ENCODE measurements around the gene RBP3.

RBP3 gene

GRCh38 chr10:47344996-47345870, 2.9 kb upstream of the RBP3 start:
- Histone ChIP-seq H3K4me2 (no peak overlapping the region), H2AFZ (ENCODE audit: low read depth) (no peak overlapping the region), H4K20me1 (ENCODE audit: insufficient read depth) (no peaks in the 10 kb centered on the region), H3K4me3 (IDR thresholded peaks at IDR 0.05; ENCODE audit: insufficient read depth, low read depth, low read length) (no peak overlapping the region), H3K4me1 (ENCODE audit: low read depth, poor library complexity, severe bottlenecking) (no peaks in the 10 kb centered on the region), H3K9ac (no peak overlapping the region), H3K36me3 (ENCODE audit: insufficient read depth) (no peaks in the 10 kb centered on the region), H3K79me2 (ENCODE audit: insufficient read depth, low read depth) (no peaks in the 10 kb centered on the region), H3K27ac (no peak overlapping the region), H3K27me3 (ENCODE audit: insufficient read depth, low read depth) (no peaks in the 10 kb centered on the region)
- TF ChIP-seq CTCF (conservative IDR thresholded peaks at IDR 0.05; ENCODE audit: low read depth, low read length): no peak

DNA sequence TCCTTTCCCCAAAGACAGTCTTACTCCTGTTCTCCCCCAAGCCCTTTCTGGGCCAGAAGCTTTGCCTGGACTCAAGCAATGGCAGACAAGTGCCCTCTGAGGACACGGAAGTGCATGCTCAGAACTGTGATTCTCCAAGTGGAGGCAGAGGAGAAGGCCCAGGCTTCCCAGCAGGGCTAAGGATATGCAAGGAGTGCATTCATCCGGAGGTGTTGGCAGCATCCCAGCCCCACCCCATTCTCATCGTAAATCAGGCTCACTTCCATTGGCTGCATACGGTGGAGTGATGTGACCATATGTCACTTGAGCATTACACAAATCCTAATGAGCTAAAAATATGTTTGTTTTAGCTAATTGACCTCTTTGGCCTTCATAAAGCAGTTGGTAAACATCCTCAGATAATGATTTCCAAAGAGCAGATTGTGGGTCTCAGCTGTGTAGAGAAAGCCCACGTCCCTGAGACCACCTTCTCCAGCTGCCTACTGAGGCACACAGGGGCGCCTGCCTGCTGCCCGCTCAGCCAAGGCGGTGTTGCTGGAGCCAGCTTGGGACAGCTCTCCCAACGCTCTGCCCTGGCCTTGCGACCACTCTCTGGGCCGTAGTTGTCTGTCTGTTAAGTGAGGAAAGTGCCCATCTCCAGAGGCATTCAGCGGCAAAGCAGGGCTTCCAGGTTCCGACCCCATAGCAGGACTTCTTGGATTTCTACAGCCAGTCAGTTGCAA, 1.4 kb upstream of the RBP3 start:
- H3K4me1 ChIP-seq (ENCODE audit: low read depth, poor library complexity, severe bottlenecking): no peaks in the 10 kb centered on the region
- no peak overlapping the region for H3K4me2 ChIP-seq
- H4K20me1 ChIP-seq (ENCODE audit: insufficient read depth): no peaks in the 10 kb centered on the region
- no peak overlapping the region for H3K9ac ChIP-seq
- H2AFZ ChIP-seq (ENCODE audit: low read depth): no peak overlapping the region
- TF ChIP-seq CTCF (conservative IDR thresholded peaks at IDR 0.05; ENCODE audit: low read depth, low read length): no peak
- H3K79me2 ChIP-seq (ENCODE audit: insufficient read depth, low read depth): no peaks in the 10 kb centered on the region
- H3K4me3 ChIP-seq (IDR thresholded peaks at IDR 0.05; ENCODE audit: insufficient read depth, low read depth, low read length): no peak overlapping the region
- no peaks in the 10 kb centered on the region for H3K27me3 ChIP-seq (ENCODE audit: insufficient read depth, low read depth)
- no peaks in the 10 kb centered on the region for H3K36me3 ChIP-seq (ENCODE audit: insufficient read depth)
- no peak overlapping the region for H3K27ac ChIP-seq

DNA sequence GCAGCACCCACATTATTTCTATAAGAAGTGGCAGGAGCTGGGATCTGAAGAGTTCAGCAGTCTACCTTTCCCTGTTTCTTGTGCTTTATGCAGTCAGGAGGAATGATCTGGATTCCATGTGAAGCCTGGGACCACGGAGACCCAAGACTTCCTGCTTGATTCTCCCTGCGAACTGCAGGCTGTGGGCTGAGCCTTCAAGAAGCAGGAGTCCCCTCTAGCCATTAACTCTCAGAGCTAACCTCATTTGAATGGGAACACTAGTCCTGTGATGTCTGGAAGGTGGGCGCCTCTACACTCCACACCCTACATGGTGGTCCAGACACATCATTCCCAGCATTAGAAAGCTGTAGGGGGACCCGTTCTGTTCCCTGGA, 874 bp upstream of the RBP3 start:
- Histone ChIP-seq H4K20me1 (ENCODE audit: insufficient read depth) (no peaks in the 10 kb centered on the region), H3K4me3 (IDR thresholded peaks at IDR 0.05; ENCODE audit: insufficient read depth, low read depth, low read length) (no peak overlapping the region), H3K27ac (no peak overlapping the region), H3K9ac (no peak overlapping the region), H2AFZ (ENCODE audit: low read depth) (no peak overlapping the region), H3K79me2 (ENCODE audit: insufficient read depth, low read depth) (no peaks in the 10 kb centered on the region), H3K27me3 (ENCODE audit: insufficient read depth, low read depth) (no peaks in the 10 kb centered on the region), H3K36me3 (ENCODE audit: insufficient read depth) (no peaks in the 10 kb centered on the region), H3K4me1 (ENCODE audit: low read depth, poor library complexity, severe bottlenecking) (no peaks in the 10 kb centered on the region), H3K4me2 (no peak overlapping the region)
- no peak for TF ChIP-seq CTCF (conservative IDR thresholded peaks at IDR 0.05; ENCODE audit: low read depth, low read length)

DNA sequence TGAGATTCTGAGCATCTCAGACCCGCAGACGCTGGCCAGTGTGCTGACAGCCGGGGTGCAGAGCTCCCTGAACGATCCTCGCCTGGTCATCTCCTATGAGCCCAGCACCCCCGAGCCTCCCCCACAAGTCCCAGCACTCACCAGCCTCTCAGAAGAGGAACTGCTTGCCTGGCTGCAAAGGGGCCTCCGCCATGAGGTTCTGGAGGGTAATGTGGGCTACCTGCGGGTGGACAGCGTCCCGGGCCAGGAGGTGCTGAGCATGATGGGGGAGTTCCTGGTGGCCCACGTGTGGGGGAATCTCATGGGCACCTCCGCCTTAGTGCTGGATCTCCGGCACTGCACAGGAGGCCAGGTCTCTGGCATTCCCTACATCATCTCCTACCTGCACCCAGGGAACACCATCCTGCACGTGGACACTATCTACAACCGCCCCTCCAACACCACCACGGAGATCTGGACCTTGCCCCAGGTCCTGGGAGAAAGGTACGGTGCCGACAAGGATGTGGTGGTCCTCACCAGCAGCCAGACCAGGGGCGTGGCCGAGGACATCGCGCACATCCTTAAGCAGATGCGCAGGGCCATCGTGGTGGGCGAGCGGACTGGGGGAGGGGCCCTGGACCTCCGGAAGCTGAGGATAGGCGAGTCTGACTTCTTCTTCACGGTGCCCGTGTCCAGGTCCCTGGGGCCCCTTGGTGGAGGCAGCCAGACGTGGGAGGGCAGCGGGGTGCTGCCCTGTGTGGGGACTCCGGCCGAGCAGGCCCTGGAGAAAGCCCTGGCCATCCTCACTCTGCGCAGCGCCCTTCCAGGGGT, 703 bp downstream of the RBP3 start:
- Histone ChIP-seq H3K79me2 (ENCODE audit: insufficient read depth, low read depth) (no peaks in the 10 kb centered on the region), H3K4me3 (IDR thresholded peaks at IDR 0.05; ENCODE audit: insufficient read depth, low read depth, low read length) (no peak overlapping the region), H3K36me3 (ENCODE audit: insufficient read depth) (no peaks in the 10 kb centered on the region), H3K27me3 (ENCODE audit: insufficient read depth, low read depth) (no peaks in the 10 kb centered on the region), H2AFZ (ENCODE audit: low read depth) (no peak overlapping the region), H3K4me1 (ENCODE audit: low read depth, poor library complexity, severe bottlenecking) (no peaks in the 10 kb centered on the region), H4K20me1 (ENCODE audit: insufficient read depth) (no peaks in the 10 kb centered on the region), H3K9ac (no peak overlapping the region), H3K4me2 (no peak overlapping the region), H3K27ac (no peak overlapping the region)
- no peak for TF ChIP-seq CTCF (conservative IDR thresholded peaks at IDR 0.05; ENCODE audit: low read depth, low read length)
